GM18873 (cell line): ENCODE results near the gene ATRN.

Experiments used
- ATAC-seq: cut with Tn5 transposase; IDR thresholded peaks from one replicate; pipeline ENCODE4 v1.9.1; 2021; ENCODE audit warnings: mild to moderate bottlenecking, moderate library complexity, moderate number of reproducible peaks; ENCODE audit not compliant: unreplicated experiment, low FRiP score

ATRN gene

GRCh38 chr20:3690413-3690812, 219.6 kb downstream of the ATRN start:
- ATAC-seq, result no peak

- no peak for ATAC-seq
Measured at GRCh38 chr20:3691306-3691705, 220.5 kb downstream of the ATRN start.

- no peak for ATAC-seq
Measured at GRCh38 chr20:3691897-3692296, 221.1 kb downstream of the ATRN start.

- ATAC-seq, result no peak
Measured at GRCh38 chr20:3692706-3693294, 222.0 kb downstream of the ATRN start.

- no peak for ATAC-seq
Measured at GRCh38 chr20:3693376-3693775, 222.6 kb downstream of the ATRN start.

- ATAC-seq, result no peak
Measured at GRCh38 chr20:3694864-3695263, 224.0 kb downstream of the ATRN start.

GRCh38 chr20:3696200-3696599, 225.4 kb downstream of the ATRN start:
- no peak for ATAC-seq

GRCh38 chr20:3696745-3697587, 226.1 kb downstream of the ATRN start:
- ATAC-seq, result no peak

GRCh38 chr20:3697588-3698305, 226.9 kb downstream of the ATRN start:
- no peak for ATAC-seq

GRCh38 chr20:3698591-3699001, 227.8 kb downstream of the ATRN start:
- no peak for ATAC-seq

GRCh38 chr20:3699037-3699436, 228.2 kb downstream of the ATRN start:
- ATAC-seq, result no peak
